Activated naive CD4-positive, alpha-beta T cell treated with anti-CD3 and anti-CD28 coated beads, Interleukin-2, amount 50 U/mL, for 24 hours (primary cell): Measurements from ENCODE around the gene TTC38.

Experiments
- H3K27ac Mint-ChIP-seq: one replicate; pipeline ENCODE4 v1.8.0; 2021; ENCODE audit warnings: mild to moderate bottlenecking, mixed read lengths
- H3K27me3 Mint-ChIP-seq: one replicate; pipeline ENCODE4 v1.8.0; 2021; ENCODE audit warnings: mixed read lengths
- H3K36me3 Mint-ChIP-seq: one replicate; pipeline ENCODE4 v1.8.0; 2021; ENCODE audit warnings: mixed read lengths
- H3K4me1 Mint-ChIP-seq: one replicate; pipeline ENCODE4 v1.8.0; 2021; ENCODE audit warnings: mixed read lengths
- H3K4me3 Mint-ChIP-seq: one replicate; pipeline ENCODE4 v1.8.0; 2021; ENCODE audit warnings: mild to moderate bottlenecking, mixed read lengths
- H3K9me3 Mint-ChIP-seq: one replicate; pipeline ENCODE4 v1.8.0; 2021; ENCODE audit warnings: mixed read lengths

TTC38 gene

DNA sequence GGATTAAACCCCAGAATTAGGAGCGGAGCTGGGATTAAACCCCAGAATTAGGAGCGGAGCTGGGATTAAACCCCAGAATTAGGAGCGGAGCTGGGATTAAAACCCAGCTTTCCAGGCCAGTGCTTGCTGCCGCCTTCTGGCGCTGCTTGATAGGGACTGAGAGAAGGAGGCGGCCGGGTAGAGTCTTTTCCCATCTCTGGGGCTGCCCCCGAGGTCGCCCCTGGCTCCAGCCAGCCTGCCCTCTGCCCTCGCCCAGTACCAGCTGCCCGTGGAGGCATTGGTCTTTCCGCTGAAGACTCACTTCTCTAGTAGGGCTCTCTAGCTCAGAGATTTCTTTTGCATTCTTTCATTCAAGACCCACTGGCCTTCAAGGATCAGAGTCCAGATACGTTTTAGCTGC, 72.9 kb downstream of the TTC38 start:
- Mint-ChIP-seq H3K9me3 (no peaks in the 10 kb centered on the region), H3K27me3 (no peaks in the 10 kb centered on the region), H3K4me3 (no peak overlapping the region), H3K27ac (no peak overlapping the region), H3K4me1 (peaks cover 49% of the 10 kb centered on the region), H3K36me3 (peaks cover 19% of the 10 kb centered on the region)
